ENCODE results near the gene AGXT2.
"Not testable (repeated sequence)": the region's sequence is repeated elsewhere in the genome, so short reads cannot be mapped to it uniquely, and the experiment has no call there.

AGXT2 gene

DNA sequence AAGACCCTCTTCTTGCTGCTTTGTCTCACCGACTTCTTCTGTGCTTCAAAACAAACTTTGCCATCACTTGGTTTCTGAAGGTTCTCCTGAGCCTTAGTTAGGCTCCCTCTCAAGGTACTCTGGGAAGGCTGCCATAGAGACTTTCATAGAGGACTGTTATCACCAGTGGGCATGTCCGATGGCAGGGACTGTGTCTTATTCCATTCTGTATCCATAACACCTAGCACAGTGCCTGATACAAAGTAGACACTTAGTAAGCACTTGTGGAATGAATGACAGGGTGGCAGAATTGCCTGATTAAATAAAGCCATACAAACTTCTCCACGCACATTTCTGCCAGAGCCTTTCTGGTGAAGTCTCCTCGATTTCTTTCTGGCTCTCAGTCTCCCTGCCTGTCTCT lies 32.7 kb downstream of the AGXT2 start:
- no peak for DNase-seq (ENCODE audit: low read depth in 3 of 3)

- no peak for DNase-seq (ENCODE audit: low read depth in 3 of 3)
These were observed 35.0 kb downstream of the AGXT2 start for GRCh38 chr5:35012796-35013195.

DNA sequence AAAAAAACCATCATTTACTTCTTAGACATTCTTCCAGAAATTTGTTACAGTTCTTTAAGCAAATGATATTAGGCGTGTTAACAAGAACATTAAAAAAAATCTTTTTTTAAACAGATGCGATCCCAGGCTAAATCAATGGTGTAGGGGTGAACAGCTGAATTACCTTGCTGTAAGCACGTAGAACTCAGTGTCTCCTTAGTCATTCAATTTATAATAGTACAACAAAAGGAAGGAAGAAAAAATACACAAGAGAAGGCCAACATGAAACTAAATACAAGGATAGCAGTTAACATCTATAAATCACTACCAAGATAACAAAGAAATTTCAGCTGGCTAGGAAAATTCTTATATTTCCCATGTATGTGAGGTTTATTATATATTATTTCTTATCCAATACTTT lies 35.4 kb downstream of the AGXT2 start:
- no peak for DNase-seq (ENCODE audit: low read depth in 3 of 3)

DNA sequence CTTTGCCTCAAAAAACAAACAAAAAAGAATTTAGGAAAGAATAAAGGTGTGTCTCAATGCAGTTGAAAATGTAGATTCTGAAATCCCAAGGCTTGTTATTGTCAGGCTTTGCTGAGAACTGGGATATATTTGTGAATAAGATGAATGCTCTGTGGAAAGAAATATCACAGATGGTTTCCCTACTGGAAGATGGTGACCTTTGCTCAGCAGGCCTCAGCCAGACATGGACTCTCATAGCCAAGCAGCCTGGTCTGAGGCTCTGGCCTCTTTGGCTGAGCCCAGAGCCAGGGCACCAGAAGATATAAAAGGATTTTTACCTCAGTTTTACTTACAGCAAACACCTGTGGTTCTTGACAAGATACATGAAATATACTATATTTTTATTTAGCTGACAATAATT lies 37.1 kb downstream of the AGXT2 start:
- no peak for DNase-seq (ENCODE audit: low read depth in 3 of 3)

DNA sequence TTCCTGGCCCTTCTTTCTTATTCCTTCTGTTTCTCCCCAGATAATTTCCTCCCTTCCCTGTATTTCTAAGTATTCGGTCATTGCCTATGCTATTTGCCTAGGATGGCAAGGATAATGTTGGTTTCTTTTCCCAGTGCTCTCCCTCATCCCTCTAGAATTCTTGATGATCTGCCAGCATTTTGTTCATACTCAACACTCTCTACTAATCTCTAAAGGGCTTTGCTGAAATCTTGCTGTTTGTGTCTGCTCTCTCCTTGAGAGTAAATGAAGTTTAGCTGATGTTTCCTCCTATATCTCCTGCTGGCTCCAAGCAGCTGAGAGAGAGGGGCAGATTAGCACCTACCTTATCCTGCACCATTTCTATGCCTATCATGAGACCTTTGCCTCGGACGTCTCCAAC lies 38.1 kb downstream of the AGXT2 start:
- no peak for DNase-seq (ENCODE audit: low read depth in 3 of 3)

GRCh38 chr5:35009019-35009418 lies 38.7 kb downstream of the AGXT2 start:
- DNase-seq (ENCODE audit: low read depth in 3 of 3), result no peak

- DNase-seq (ENCODE audit: low read depth in 3 of 3), result no peak
These were observed 43.0 kb downstream of the AGXT2 start for GRCh38 chr5:35004771-35005170.

DNA sequence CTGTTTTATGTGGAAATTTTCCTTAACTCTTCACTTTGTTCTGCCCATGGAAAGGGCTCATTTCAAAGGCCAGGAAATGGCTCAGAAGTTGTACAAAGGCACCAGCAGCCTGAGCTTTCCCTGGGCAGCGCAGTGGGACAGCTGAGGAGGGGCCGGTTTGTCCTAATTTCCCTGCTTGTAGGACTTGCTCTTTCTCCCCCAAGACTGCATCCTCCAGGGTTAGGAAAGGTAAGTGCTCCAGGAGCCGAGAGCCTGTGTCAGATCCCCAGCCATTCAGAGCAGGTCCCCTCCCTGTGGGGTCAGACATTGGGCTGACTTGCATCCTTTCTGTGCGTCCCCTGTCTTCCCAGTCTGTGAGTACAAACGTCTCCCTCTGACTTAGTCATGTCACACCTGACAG lies 43.5 kb downstream of the AGXT2 start:
- DNase-seq (ENCODE audit: low read depth in 3 of 3), result no peak

DNA sequence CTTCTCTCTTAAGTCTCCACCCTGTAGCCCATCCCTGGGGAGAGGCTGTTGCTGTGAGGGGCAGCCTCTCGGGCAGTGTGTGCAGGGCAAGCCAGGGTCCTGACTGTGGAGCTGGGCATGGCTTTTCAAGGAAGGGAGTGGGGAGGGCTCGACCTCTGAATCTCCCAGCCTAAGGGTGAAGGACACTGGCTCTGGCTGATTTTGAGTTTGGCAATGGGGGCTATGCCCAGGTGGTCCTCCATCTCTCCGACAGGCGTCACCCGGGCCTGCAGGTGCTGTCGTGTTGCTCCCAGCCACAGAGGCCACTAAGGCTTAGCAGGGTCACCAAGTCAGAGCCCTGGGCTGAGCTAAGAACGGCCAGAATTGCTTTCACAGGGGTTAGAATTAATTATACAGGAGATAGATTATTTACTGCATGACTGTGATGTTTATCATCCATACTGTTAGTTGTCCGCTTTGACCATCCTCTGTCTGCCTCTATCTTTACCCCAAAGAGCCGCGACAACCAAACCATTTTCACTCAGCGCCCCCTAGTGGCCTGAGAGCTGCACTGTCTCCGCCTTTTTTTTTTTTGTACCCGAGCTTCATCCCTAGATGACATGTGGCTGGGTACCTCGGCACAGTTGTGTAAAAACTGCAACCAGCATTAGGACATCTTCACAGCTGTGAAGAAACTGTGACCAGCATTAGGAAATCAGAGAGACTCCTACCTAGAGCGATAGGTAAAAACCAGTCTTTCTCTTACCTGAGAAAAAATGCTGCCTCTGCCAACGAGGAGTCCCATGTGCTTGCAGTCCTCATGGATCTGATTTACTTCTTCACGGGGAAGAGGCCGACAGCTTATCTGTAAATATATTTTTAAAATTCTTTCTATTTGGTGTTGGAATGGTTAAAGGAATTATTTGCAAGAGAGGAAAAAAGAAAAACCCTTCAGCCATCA lies 44.5 kb downstream of the AGXT2 start:
- DNase-seq (ENCODE audit: low read depth in 3 of 3), result peak; percentile 11 to 36 (median 21)

GRCh38 chr5:35002459-35002858 lies 45.3 kb downstream of the AGXT2 start:
- DNase-seq (ENCODE audit: low read depth in 3 of 3), result no peak

DNA sequence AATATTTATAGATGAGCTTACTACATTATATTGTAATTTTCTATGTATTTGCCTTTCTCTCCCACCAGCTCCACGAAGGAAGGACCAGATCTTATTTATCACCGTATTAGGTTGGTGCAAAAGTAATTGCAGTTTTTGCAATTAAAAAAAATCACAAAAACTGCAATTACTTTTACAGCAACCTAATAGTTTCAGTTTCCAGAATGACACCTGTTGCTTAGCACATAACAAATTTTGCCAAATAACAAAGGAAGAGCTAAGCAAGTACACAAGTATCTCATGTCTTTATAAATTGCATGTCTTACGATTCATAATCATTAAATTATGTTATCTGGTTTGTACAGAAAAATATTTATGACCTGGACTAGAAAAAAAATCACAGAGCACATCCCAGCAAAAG lies 45.9 kb downstream of the AGXT2 start:
- no peak for DNase-seq (ENCODE audit: low read depth in 3 of 3)

DNA sequence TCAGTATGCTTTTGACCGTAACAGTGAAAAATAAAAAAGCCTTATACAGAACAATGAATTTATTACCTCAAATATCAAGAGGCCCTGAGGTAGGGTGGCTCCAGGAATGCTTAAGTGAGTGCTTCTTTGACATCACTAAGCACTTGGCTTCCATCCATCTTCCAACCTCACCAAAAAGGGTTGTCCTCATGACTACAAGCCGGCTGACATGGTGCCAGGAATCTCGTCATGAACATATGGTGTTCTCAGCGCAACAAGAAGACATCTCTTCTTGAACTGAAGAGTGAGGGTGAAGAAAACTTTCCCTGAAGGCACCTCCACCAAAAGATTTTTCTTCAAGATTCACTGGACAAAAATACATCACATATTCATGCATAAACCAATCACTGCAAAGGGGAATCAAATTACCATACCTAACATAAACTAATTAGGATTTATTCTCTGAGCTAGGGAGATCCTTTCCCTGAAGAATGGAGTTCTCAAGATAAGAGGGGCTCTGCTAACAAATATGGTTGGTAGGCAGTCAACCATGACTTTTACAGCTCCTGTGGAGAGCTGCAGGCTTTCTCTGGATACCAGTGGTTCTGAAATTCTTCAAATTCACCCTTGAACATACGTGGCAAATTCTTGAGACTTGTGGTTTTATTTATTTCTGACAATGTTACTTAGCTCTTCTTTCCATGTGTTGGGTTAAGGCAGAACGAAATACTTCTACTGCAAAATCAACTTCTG lies 49.5 kb downstream of the AGXT2 start:
- DNase-seq (ENCODE audit: low read depth in 3 of 3), result no peak

DNA sequence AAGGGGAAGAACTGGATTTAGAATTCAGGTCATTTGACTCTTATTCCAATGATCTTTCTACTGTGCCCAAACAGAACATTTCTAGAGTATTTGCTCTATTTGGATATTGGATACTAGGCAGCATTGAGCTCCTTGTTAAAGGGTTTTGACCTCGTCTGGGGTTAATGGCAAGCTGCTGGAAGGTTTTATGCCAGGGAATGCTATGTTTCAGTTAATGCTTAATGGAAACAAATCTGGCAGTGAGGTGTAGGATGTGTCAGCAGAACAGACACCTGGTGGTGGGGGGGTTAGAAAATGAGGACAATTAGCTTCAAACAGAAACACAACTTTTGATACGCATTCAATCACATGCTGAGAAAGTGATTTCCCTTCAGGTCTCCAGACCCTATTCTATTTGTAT lies 51.5 kb downstream of the AGXT2 start:
- no peak for DNase-seq (ENCODE audit: low read depth in 3 of 3)

- no peak for DNase-seq (ENCODE audit: low read depth in 3 of 3)
These were observed 53.8 kb downstream of the AGXT2 start for GRCh38 chr5:34993951-34994350.

GRCh38 chr5:34991486-34992238 lies 56.1 kb downstream of the AGXT2 start:
- no peak for DNase-seq (ENCODE audit: low read depth in 3 of 3)

DNA sequence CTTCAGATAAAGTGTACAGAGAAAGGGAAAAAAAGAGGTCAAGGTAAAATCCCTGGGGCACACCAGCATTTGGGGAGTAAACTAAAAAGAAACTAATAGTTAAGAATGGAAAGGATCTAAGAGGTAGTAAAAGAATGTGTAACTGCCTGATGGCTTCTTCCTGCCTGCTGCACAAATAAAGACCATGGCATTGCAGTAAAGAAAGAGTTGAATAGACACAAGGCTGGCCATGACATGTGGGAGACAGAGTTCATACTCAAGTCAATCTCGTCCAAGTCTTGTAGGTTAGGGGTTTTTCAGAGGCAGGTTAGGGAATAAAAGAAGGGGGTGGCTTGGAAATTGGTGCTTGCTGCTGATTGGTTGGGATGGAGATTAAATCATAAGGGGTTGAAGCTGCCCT lies 60.8 kb downstream of the AGXT2 start:
- DNase-seq (ENCODE audit: low read depth in 3 of 3), result no peak

- DNase-seq (ENCODE audit: low read depth in 3 of 3), result no peak
These were observed 64.9 kb downstream of the AGXT2 start for GRCh38 chr5:34982823-34983222.

DNA sequence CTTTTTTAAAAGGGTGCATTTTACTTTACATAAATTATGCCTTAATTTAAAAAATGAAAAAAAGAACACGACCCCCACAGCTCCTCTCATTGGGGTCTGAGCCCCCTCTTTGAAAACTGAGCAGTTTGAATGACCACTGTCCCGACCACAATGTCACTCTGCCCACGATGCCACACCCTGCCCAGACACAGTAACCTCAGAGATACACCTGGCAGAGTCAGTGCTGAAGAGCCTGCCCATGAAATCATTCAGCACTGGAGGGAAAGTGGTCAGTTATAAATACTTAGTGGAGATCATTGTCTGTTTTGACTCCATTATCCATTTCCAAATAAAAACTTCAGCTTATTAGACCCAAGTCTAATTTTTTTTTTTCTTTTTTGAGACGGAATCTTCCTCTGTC lies 69.1 kb downstream of the AGXT2 start:
- no peak for DNase-seq (ENCODE audit: low read depth in 3 of 3)

DNA sequence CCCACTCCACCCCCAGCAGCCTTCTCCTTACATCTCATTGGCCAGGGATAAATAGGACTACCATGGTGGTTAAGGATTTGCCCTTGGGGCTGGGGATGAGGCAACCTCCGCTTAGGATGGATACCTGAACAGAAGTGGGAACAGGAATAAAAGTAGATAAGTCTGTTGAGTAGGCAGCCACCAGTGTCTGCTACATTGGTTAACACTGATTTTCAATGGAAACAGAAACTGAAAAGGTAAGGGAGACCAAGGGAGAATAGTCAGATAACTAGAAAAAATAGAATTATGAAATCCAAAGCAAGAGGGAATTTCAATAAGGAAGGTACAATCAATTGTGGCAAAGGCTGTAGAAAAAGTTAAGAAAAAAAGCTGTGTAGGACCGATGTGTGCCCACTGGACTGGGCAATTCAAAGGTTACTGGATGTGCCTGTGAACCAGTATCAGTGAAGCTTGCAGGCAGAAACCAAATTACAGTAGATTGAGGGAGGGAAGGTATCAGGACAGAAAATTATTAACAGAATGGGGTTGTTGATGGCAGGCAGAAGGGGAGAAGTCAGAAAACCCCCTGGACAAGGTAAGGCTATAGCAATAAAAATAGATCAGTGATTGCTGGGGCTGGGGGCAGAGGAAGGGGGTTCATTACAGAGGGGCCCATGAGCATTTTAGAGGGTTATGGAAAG lies 69.7 kb downstream of the AGXT2 start:
- DNase-seq (ENCODE audit: low read depth in 3 of 3), result no peak

DNA sequence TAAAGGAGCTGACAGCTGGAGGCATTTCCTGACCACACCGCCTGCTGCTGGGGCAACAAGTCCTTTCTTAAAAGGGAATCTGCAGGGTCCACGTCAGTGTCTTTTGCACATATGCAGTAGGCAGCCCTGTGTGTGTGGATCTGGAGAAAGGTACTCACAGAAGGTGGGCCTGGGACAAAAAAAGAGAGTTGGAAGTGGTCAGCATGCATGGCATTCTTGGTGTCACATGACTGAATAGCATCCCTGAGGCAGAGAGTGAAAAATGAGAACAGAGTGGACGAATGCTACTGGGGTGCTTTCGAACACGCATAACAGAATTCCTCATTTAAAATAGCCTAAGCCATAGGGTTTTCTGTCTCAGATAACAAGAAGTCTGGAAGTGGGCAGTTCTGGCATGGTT lies 71.4 kb downstream of the AGXT2 start:
- DNase-seq (ENCODE audit: low read depth in 3 of 3), result no peak

GRCh38 chr5:34971655-34972054 lies 76.1 kb downstream of the AGXT2 start:
- not testable (repeated sequence) for DNase-seq (ENCODE audit: low read depth in 3 of 3)

DNA sequence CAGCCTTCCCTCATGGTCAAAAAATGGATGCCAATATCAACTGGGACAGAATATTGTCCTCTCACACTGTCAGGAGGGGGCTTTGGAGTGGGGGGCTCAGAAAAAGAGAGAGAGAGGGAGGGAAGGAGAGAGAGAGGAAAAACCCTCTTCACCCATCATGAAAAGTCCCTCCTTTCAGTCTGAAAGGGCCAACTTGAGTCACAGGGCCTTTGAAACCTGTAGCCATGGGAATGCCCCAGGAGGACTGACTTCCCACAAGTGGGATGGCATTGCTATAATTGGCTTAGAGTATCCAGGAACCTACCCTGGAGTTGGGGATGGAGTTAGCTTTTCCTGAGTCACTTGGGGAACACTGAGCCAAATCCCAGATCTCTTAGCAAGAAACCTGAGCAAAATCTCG lies 77.2 kb downstream of the AGXT2 start:
- no peak for DNase-seq (ENCODE audit: low read depth in 3 of 3)

Measured in stimulated activated CD4-positive, alpha-beta T cell treated with anti-CD3 and anti-CD28 coated beads, TNF-alpha, amount 100 ng/mL, for 4 hours (primary cell).